HG03095 (cell line): ENCODE data around the gene MAP2K6.
A peak's percentile ranks its signal among the peaks of the same experiment; 100 is the strongest.

ENCODE experiments used
- ATAC-seq: cut with Tn5 transposase; IDR thresholded peaks from one replicate; pipeline ENCODE4 v1.9.1; 2021; ENCODE audit warnings: moderate library complexity; ENCODE audit not compliant: unreplicated experiment

The MAP2K6 gene

DNA sequence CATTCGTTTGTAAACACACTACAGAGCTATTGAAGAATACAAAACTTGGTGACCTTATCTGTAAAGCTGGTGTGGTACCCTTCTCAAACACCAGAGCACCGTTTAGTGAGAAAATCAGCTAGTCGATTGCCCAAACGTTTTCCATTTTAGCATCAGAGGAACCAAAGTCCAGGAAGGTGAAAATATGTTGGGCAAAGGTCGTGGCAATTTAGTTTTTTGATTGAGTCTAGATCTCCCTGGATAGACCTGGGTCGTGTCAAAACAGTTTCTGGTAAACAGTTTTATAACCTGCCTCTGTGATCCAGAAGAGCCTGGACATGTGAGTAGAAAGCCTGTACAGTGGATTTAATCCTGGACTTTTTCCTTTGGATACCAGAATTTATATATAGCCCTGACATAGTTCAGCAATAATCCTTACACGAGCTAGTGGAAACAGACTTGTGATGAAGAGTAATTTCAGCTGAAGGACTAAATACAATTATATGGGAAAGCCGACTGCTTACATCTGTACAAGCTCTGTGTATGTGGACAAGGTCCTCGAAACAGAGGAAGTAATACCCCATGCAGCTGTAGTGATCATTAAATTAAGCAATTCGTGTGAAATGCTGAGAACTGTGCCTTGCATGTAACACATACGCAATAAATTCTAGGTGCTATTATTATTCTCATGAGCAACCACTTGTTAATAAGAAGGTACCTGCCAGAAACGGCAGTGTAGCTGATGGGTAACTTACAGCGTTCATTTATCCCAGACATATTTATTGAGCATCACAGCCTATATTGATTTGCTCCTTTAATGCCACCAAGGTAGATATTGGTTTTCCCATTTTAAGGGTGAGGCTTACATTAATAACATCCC is 72.5 kb downstream of the MAP2K6 start:
- ATAC-seq, result no peak

DNA sequence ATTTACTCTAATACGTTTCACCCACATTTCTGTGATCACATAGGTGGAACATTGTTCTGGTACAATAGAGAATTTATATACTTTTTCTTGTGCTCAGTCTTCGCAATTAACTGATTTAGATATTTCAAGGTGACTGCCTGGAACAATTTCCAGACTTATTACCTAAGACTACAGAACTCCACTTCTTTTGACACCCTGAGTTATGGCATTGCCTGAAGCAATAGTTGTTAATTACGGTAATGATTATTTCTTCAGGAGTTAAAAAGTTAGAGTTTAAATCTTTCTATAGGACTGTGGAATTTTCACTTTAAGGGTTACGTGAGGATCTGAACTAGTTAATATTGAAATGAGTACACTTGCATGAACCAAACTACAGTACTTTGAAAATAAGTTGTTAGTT is 74.8 kb downstream of the MAP2K6 start:
- ATAC-seq, result no peak

DNA sequence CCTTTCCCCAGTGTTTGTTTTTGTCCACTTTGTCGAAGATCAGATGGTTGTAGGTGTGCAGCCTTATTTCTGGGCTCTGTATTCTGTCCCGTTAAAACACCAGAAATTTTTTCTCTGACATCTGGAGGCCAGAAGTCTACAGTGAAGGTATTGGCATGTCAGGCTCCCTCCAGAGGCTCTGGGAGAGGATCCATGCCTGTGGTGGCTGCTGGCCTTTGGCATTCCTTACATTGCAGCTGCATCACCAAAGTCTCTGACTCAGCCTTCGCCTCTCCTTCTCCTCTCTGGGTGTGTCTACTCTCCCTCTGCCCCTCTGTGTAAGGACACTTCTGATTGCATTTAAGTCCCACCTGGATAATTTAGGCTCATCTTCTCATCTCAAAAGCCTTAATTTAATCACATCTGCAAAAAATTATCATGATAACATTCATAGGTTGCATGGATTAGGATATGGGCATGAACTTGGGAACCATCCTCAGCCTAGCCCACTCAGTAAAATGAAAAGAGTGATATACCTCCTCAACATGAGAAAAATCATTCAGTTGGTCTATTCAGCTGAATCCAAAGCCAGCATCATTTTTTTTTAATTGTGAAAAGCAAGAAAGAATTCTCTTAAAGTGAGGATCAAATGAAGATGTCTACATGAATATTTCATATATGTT is 78.0 kb downstream of the MAP2K6 start:
- ATAC-seq, result no peak

DNA sequence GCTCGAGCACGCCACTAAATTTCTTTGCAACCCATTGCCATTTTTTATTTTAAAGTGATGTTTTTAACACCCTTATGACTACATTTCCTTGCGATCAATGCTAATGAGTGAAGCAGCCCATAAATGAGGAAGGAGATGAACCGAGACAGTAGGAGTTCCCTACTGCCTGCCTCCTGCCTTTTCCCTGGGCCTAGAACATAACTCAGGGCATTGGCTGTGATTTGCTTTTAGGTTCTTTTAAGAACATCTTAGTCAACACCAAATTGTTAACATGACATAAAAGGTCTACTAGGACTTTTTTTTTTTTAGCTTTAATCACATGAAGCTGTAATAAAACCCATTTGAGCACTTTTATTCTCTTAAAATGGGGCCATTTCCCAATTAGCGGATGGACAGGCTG is 81.3 kb downstream of the MAP2K6 start:
- no peak for ATAC-seq

DNA sequence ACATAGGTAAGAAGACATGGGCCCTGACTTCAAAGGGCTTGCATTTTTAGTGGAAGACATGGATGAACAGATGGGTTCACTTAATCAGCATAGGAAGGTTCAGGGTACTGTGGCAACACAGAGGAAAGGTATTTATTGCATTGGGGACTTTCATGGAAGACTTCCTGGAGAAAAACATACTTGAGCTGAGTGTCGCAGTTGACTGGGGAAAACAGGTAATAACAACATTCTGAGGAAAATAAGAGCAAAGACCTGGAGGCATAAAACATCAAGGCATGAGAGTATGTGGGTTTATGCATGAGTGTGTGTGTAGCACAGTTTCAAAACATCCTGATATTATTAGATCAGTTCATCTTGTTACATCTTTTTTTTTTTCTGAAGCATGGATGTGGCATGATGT is 82.7 kb downstream of the MAP2K6 start:
- ATAC-seq, result no peak

DNA sequence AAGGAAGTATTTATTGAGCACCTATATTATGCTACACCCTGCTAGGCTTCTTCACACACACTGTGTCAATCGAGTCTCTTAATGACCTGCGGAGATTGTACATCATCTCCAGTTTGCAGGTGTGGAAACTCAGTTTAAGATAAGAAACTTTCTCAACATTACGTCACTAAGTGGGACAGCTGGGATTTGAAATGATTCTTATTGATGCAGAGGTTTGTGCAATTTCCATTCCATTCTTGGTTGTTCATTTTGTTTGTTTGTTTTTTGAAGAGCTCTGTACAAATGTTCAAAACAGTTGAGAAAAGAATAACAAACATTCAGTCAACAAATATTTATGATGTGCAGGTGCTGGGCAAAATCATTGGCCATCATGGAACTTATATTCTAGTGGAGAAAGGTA is 84.8 kb downstream of the MAP2K6 start:
- ATAC-seq, result no peak

DNA sequence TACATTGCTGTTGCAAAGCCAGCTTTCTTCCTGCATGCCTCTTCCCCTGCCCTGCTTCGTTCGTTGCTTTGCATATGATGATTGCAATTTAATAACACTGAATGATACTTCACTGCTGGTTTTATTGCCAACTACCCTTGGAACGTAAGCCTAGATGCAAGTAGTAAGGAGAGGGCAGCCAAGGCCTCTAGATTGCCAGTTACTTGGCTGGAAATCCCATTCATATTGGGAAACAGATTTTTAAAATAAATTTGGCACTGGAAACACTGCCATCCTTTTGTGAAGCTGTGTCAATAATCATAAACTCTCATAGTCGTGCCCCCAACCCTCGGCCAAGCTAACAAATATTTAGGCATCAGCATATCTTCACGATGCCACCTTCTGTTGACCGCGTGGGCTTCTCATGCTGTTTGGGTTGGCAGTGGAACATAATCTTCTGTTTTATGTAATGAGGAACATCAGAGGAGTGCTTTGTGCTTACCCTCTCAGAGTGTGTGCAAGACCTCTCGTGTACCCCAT is 86.5 kb downstream of the MAP2K6 start:
- no peak for ATAC-seq

DNA sequence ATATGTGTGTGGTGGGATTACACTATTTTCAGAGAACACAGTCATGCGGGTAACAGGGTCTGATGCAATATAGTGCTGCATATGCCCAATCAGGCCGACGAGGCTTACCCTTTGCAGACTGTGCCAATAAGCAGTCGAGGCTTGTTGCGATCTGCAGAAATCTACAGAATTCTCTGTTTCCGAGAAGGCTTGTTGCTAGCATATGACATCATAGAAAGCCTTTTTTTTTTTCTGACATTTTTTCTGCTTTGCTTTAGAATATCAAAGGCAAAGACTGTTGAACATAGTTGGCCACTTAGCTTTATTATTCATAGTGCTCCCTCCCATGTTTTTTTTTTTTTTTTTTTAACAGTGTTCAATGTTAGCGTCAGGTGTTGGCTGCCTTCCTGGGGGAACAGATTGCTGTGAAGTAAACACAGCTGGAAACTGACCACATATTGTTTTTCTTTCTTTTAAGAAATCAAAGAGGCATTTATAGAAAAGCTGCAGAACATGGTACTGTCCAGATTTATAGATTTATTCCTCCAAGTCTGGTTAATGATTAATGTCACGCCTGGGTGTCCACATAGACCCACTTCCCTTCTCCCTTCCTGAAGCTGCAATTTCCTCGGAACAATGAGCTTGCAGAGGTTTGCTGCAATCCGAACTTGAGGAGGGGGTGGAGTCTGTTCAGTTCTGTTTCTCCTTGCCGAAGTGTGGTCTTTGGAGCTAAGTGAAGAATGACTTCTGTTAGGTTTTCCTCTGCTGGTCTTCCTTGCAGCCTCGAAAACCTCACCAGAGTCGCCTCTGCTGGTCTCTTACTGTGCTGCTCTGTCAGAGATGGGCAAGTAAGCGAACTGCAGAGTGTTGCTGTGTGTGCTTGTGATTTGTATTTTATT is 87.3 kb downstream of the MAP2K6 start:
- peak; percentile 31 for ATAC-seq

DNA sequence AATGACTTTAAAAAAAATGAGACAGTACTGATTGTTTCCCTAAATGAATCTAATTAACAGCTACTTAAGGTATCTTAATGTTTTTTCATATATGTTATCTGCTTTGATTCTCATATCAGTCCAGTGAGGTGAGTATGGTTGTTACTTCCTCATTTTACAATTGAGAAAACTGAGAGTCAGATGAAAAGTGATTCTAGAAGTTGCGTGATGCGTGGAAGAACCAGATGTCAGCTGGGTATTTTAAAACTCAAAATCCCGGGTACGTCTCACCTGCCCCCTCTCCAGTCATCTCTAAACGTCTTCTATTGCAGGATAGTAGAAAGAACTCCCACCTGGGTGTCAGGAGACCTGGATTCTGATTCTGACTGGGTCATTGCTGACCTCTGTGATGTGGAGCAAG is 89.2 kb downstream of the MAP2K6 start:
- ATAC-seq, result peak; percentile 84

DNA sequence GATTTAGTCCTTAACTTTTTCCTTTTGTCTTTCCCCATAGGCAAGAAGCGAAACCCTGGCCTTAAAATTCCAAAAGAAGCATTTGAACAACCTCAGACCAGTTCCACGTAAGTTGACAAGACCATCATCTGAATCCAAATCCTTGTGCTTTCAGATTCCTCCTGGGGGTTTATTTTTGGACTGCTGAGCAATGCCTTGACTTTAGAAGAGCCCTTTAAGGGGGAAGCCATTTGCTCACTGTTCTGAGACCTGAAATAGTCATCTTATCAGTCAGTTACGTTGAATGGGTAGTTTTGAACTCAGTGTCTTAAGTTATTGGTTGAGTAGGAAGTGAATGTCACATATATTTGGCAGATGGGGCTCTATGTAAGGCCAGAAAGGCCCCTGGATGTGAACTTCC is 91.2 kb downstream of the MAP2K6 start:
- ATAC-seq, result no peak

DNA sequence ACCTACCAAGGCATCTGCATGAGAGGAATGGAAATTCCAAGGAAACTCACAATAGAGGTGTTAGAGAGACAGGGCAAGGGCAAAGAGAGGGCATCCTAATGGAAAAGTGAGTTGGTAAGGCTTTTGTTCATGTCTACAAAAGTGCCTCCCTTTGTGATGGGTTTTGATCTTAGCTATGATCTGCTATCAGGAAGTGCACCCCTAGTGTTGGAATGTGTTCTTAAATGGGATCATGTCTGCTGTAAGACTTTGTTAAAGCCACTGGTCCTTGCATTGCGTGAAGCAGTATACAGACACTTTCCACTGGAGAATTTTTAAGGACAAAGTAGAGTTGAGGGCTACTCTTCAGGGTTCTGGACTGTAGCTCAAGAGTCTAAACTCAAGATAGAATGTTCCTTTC is 92.0 kb downstream of the MAP2K6 start:
- no peak for ATAC-seq

DNA sequence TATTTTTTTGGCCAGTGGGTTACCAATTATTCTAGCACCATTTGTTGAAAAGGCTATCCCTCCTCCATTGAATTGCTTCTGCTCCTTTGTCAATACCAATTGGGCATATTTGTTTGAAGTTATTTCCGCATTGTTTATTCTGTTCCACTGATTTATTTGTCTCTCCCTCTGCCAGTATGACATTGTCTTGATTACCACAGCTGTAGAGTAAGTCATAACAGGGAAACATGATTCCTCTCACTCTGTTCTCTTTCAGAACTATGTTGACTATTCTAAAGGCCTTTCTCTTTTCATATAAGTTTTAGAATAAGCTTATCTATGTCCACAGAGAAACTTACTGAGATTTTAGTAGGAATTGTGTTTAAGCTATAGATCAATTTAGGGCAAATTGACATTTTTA is 94.3 kb downstream of the MAP2K6 start:
- no peak for ATAC-seq

DNA sequence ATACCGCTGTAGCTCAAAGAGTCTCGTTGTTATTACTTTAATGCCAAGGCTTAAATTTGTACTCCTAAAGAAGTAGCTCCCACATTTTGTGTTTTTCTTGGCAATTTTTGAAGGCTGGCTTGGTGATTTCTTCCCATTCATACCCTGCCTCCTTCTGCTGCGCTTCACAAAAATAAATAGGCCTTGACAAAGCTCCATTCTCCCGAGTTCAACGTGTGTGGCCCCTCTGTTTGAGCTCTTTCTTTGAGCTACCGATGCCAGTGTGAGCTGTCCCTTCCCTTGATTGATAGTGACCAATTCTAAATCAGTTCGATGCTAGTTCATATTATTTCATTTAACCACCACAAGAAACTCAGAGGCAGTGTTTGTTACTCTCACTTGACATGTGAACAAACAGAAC is 96.8 kb downstream of the MAP2K6 start:
- no peak for ATAC-seq

DNA sequence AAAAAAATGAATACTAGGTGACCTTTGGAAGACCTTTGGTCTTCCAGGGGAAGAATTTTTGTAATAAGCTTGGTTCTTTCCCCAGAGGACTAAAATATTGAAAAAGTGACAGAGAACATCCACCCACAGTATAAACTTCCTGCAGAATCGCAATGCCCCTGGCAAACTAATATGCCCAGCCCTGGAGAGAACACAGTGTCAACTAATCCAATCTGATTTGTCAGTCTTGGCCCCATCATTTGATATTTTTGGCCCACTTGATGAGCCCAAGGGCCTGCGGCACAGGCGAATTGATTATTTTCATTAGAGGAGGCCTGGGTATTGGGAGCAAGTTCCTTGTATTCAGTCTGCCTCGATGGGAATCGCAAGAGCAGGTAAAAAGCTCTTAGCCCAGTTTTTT is 98.4 kb downstream of the MAP2K6 start:
- no peak for ATAC-seq

DNA sequence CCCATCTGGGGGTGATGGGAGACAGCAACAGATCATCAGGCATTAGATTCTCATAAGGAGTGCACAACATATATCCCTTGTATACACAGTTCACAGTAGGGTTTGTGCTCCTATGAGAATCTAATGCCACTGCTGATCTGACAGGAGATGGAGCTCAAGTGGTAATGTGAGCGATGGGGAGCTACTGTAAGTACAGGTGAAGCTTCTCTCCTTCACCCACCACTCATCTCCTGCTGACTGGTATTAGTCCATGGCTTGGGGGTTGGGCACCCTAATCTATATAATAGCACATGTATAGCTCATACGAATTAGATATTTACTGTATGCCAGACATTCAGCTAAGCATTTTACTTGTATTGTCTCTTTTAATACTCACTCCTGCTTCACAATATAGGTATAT is 101.7 kb downstream of the MAP2K6 start:
- ATAC-seq, result no peak

DNA sequence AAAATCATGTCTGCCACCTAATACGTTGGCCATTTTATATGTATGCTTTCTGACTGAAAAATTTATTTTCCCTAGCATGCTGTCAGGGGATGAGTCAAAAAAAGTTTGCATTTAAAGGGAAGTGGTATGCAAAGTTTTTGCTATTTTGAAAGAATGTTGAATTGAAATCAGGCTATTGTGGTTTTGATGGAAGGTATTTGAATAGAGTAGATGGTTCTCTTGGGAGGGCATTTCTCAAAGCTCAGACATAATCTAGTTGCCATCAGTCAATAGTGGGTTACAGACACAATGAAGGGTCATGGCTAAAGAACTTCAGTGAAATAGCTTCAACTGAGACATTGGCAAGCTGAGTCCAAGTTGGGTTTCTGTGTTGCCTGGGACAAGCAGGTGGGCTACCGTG is 102.4 kb downstream of the MAP2K6 start:
- ATAC-seq, result peak; percentile 87

DNA sequence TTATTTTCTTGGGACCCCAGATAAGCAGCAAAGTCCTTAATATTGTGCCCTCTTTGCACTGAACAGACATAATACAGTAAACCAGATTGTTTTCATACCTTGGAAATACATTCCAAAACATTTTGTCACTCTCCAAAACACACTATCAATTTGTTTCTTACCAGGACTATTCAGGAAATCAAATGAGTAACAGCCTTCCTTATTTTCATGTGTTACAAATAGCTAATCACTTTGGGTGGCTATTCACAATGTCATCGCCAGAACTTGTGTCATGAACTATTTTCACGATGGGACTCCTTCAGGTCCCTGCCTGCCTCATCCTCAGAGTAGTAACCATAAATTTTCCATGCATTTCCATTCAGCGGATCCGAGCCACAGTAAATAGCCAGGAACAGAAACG is 104.5 kb downstream of the MAP2K6 start:
- ATAC-seq, result no peak

DNA sequence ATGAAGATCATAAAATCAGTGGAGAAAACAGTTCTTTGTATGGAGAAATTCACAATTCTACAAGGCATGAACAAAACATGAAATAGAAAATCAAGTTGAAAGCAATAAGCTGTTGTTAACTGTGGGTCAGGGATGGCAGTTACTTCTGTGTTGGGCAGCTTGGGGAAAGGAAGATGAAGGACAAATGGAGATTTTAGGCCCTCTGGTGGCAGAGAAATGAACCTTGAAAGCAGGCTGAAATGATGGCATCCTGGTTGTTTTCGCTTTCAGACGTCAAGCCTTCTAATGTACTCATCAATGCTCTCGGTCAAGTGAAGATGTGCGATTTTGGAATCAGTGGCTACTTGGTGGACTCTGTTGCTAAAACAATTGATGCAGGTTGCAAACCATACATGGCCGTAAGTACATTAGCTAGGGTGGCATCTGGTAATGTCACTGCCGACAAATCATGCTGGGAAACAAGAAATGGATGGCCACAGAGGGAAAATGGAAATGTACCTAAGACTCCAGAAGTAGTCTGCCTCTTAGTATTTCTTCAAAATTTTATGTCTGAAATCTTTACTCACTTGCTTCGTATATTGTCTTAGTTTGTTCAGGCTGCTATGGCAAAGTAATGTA is 108.9 kb downstream of the MAP2K6 start:
- no peak for ATAC-seq

DNA sequence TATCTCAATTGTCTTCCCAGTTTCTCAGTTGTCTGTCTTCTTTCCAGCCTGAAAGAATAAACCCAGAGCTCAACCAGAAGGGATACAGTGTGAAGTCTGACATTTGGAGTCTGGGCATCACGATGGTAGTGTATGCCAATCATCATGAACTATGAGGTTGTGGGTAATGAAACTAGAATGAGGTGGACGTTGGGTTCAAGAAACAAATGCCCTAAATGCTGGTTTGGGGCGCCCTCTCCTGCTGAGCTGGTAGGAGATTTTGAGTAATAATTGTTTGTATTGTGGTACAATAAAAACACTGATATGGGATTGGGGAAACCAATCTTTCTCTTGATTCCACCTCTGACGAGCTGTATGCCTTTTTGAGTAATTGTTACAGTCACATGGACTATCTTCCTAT is 110.4 kb downstream of the MAP2K6 start:
- ATAC-seq, result no peak

DNA sequence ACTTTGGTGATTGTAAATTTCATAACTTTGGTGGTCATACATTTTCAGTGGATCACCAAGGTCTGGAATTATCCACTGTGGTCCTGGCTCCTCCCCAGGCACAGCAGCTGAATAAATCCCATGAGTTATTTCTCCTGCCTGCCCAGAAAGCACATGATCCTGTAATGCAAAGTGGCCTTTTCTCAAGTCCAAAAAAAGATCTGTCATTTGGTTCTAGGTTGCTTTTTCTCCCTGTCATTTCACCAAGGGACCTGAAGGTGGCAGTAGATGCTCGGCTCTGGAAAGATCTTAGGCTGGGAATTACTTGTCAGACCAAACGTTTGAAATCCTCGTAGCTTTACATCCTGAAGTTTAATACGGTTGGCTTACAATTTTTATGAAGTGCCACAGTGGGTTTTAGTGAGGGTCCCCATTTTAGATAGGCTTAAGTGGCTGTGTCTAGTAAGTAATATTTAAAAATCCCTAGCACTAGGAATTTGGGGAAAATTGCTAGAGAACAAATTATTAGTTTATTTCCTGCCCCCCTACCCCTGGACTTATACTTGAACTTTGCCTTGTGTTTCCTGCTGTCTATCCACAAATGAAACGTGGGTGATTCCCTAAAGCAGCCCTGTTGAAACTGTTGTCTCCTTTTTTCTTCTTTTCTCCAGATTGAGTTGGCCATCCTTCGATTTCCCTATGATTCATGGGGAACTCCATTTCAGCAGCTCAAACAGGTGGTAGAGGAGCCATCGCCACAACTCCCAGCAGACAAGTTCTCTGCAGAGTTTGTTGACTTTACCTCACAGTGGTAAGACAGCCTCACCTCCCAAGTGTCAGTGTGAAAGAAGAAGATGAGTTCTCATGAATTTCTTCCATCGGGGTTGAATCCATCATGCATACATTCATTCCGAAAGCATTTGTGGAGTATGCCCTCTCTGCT is 111.7 kb downstream of the MAP2K6 start:
- no peak for ATAC-seq
